ENCODE results near the gene ZNF358. TPM values are rescaled to one million over a fixed set of nuclear protein-coding genes. Genes with fewer than 3 reads are reported as not detected.

The ZNF358 gene
- total RNA-seq, 1 experiment from 2014 or later, result not detected

DNA sequence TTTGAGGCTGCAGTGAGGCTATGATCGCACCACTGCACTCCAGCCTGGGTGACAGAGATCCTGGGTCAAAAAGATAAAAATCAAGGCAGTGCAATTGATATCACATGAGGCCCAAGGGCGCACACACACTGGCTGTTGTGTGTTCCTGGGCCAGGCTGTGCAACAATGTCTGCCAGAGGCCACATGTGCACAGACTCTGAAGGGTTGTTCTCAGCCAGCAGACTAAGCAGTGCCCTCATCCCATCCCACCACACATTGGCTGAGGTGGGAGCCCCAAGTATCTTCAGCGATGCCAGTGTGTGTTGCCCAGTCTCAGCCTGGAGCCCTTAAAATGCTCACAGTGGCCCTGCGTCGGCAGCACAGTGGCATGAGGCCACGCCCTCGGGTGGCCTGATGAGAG, 39.7 kb upstream of the ZNF358 start:
- H3K4me1 ChIP-seq (ENCODE audit: low read length), result peaks cover 3% of the 10 kb centered on the region; the same call in 1 of the 2 replicates
- no peak overlapping the region for H3K9ac ChIP-seq (ENCODE audit: low read length)
- no peaks in the 10 kb centered on the region for H3K9me2 ChIP-seq (replicated peaks; ENCODE audit: insufficient read depth, low read length)

DNA sequence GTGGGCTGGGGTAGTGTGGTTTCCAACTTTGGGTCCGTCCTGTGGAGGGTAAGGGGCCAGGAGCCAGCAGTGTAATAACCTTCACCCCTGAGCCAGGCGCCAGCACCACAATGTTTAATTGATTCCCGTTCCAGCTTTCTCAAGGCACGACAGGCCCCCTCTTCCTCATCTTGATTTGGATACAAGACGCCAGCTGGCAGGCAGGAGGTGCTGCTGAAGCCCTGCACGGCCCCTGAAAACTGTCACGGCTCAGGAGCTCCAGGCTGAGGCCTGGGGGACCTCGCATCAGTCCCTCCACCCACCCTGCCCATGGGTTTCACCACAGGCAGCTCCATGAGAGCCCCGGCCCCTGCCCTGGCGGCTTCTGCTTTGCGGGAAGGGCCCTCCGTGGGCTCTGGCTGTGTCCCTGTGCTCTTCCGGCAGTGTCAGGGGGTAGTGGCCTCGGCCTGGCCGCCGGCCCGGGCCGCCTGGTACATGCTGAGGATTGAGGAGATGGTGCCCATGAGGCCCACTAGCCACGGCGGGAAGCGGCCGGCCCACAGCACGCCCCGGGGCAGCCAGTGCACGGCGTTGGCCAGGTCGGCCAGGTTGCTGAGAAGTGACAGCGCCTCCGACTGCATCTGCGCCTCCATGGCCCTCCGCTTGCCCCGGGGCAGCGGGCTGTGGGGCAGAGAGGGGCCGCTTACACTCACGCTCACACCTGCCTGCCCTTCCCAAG, 39.0 kb upstream of the ZNF358 start:
- H3K9ac ChIP-seq (ENCODE audit: low read length), result no peak overlapping the region
- no peak for DNase-seq
- no peaks in the 10 kb centered on the region for H3K79me2 ChIP-seq (ENCODE audit: low read length)
- H3K27ac ChIP-seq (ENCODE audit: low read length), result no peak overlapping the region
- H3K9me2 ChIP-seq (replicated peaks; ENCODE audit: insufficient read depth, low read length), result no peaks in the 10 kb centered on the region
- no peak overlapping the region for H2AFZ ChIP-seq (ENCODE audit: low read length)
- H3K4me3 ChIP-seq (ENCODE audit: low read length), result no peak overlapping the region
- no peaks in the 10 kb centered on the region for H4K20me1 ChIP-seq (ENCODE audit: insufficient read depth, low read depth, low read length)
- no peaks in the 10 kb centered on the region for H3K36me3 ChIP-seq (ENCODE audit: insufficient read depth, low read length)
- H3K4me2 ChIP-seq (ENCODE audit: low read depth, low read length, poor library complexity, severe bottlenecking), result no peak overlapping the region
- no peaks in the 10 kb centered on the region for H3K9me3 ChIP-seq (ENCODE audit: low read length)
- no peaks in the 10 kb centered on the region for H3K27me3 ChIP-seq (ENCODE audit: low read length)
- H3K4me1 ChIP-seq (ENCODE audit: low read length), result peaks cover 3% of the 10 kb centered on the region; the same call in 1 of the 2 replicates

More for the DNA sequence above, 39.7 kb upstream of the ZNF358 start:
- Histone ChIP-seq H2AFZ (ENCODE audit: low read length) (no peak overlapping the region), H4K20me1 (ENCODE audit: insufficient read depth, low read depth, low read length) (no peaks in the 10 kb centered on the region), H3K36me3 (ENCODE audit: insufficient read depth, low read length) (no peaks in the 10 kb centered on the region), H3K4me3 (ENCODE audit: low read length) (no peak overlapping the region), H3K4me2 (ENCODE audit: low read depth, low read length, poor library complexity, severe bottlenecking) (no peak overlapping the region), H3K27ac (ENCODE audit: low read length) (no peak overlapping the region), H3K27me3 (ENCODE audit: low read length) (no peaks in the 10 kb centered on the region), H3K9me3 (ENCODE audit: low read length) (no peaks in the 10 kb centered on the region), H3K79me2 (ENCODE audit: low read length) (no peaks in the 10 kb centered on the region)
- DNase-seq, result no peak

DNA sequence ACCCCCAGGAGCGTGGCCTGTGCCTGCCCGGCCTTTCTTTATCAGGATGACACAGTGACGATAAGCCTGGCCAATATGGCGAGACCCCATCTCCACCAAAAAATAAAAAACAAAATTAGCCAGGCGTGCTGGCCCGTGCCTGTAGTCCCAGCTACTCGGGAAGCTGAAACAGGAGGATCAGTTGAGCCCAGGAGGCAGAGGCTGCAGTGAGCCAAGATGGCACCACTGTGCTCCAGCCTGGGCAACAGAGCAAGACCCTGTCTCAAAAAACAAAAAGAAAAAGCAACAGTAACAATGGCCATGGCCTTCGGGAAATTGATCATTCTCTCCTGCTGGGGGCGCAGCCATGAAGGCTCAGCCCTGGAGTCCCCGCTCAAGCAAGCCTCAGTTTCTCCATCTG, 38.1 kb upstream of the ZNF358 start:
- H3K4me2 ChIP-seq (ENCODE audit: low read depth, low read length, poor library complexity, severe bottlenecking), result no peak overlapping the region
- H3K4me1 ChIP-seq (ENCODE audit: low read length), result peaks cover 3% of the 10 kb centered on the region; the same call in 1 of the 2 replicates
- no peak overlapping the region for H3K9ac ChIP-seq (ENCODE audit: low read length)

DNA sequence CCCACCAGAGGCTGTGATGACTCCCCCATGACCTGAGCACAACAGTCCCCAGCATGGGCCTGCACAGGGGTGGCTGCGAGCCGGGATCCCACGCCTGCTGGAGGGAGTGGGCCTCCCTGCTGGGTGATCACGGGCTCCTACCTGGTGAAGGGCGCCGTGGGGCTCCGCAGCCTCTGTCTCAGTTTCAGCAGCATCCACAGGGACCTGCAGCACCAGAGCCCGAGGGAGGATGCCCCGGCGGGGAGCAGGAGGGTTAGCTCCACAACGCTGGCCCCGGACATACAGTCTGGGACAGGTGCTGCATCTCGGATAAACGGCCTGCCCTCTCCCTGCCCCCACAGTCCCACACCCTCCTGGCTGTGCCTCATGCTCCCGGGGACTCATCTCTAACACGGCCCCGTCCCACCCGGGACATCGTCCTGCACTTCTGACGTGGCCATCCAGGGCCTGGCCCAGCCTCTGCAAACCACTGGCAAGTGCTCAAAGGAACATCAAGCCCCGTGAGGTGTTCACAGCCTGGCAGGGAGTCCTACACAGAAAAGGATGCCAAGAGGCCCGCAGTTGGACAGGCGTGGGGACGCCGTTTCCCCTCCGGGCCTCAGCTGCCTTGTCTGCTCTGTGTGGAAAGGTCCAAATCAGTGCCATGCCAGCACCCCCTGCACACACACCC, 37.6 kb upstream of the ZNF358 start:
- no peak overlapping the region for H2AFZ ChIP-seq (ENCODE audit: low read length)
- H3K27ac ChIP-seq (ENCODE audit: low read length), result no peak overlapping the region
- H3K36me3 ChIP-seq (ENCODE audit: insufficient read depth, low read length), result no peaks in the 10 kb centered on the region
- no peaks in the 10 kb centered on the region for H4K20me1 ChIP-seq (ENCODE audit: insufficient read depth, low read depth, low read length)
- H3K9ac ChIP-seq (ENCODE audit: low read length), result no peak overlapping the region
- no peaks in the 10 kb centered on the region for H3K27me3 ChIP-seq (ENCODE audit: low read length)
- no peak overlapping the region for H3K4me3 ChIP-seq (ENCODE audit: low read length)
- H3K79me2 ChIP-seq (ENCODE audit: low read length), result no peaks in the 10 kb centered on the region
- no peaks in the 10 kb centered on the region for H3K9me3 ChIP-seq (ENCODE audit: low read length)
- no peaks in the 10 kb centered on the region for H3K4me1 ChIP-seq (ENCODE audit: low read length)
- DNase-seq, result no peak
- H3K4me2 ChIP-seq (ENCODE audit: low read depth, low read length, poor library complexity, severe bottlenecking), result no peak overlapping the region
- no peaks in the 10 kb centered on the region for H3K9me2 ChIP-seq (replicated peaks; ENCODE audit: insufficient read depth, low read length)

More for the DNA sequence above, 38.1 kb upstream of the ZNF358 start:
- Histone ChIP-seq H4K20me1 (ENCODE audit: insufficient read depth, low read depth, low read length) (no peaks in the 10 kb centered on the region), H2AFZ (ENCODE audit: low read length) (no peak overlapping the region), H3K9me2 (replicated peaks; ENCODE audit: insufficient read depth, low read length) (no peaks in the 10 kb centered on the region), H3K27me3 (ENCODE audit: low read length) (no peaks in the 10 kb centered on the region), H3K36me3 (ENCODE audit: insufficient read depth, low read length) (no peaks in the 10 kb centered on the region), H3K9me3 (ENCODE audit: low read length) (no peaks in the 10 kb centered on the region), H3K79me2 (ENCODE audit: low read length) (no peaks in the 10 kb centered on the region), H3K27ac (ENCODE audit: low read length) (no peak overlapping the region), H3K4me3 (ENCODE audit: low read length) (no peak overlapping the region)
- no peak for DNase-seq

DNA sequence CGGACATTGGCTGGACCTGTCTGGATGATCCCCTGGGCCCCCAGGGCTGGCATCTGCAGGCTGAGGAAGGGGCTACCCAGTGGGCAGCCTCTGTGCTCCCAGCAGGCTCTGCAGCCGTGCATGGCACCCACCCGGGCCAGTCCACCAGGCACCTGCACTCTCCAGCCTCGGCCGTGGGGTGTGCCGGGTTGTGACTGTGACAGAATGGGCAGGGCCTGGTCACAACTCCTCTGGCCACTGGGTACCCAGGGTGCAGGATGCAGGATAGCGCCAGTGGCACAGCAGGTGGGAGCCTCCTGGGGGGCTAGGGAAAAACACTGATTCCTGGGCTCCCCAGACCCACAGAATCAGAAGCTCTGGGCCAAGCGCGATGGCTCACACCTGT, 37.1 kb upstream of the ZNF358 start:
- H3K4me1 ChIP-seq (ENCODE audit: low read length), result no peaks in the 10 kb centered on the region
- DNase-seq, result no peak
- H3K27me3 ChIP-seq (ENCODE audit: low read length), result no peaks in the 10 kb centered on the region
- no peaks in the 10 kb centered on the region for H3K9me2 ChIP-seq (replicated peaks; ENCODE audit: insufficient read depth, low read length)
- H3K9me3 ChIP-seq (ENCODE audit: low read length), result no peaks in the 10 kb centered on the region
- no peak overlapping the region for H3K4me3 ChIP-seq (ENCODE audit: low read length)
- no peaks in the 10 kb centered on the region for H4K20me1 ChIP-seq (ENCODE audit: insufficient read depth, low read depth, low read length)
- no peak overlapping the region for H3K27ac ChIP-seq (ENCODE audit: low read length)
- H3K4me2 ChIP-seq (ENCODE audit: low read depth, low read length, poor library complexity, severe bottlenecking), result no peak overlapping the region
- H3K36me3 ChIP-seq (ENCODE audit: insufficient read depth, low read length), result no peaks in the 10 kb centered on the region
- no peak overlapping the region for H2AFZ ChIP-seq (ENCODE audit: low read length)
- no peak overlapping the region for H3K9ac ChIP-seq (ENCODE audit: low read length)
- no peaks in the 10 kb centered on the region for H3K79me2 ChIP-seq (ENCODE audit: low read length)

DNA sequence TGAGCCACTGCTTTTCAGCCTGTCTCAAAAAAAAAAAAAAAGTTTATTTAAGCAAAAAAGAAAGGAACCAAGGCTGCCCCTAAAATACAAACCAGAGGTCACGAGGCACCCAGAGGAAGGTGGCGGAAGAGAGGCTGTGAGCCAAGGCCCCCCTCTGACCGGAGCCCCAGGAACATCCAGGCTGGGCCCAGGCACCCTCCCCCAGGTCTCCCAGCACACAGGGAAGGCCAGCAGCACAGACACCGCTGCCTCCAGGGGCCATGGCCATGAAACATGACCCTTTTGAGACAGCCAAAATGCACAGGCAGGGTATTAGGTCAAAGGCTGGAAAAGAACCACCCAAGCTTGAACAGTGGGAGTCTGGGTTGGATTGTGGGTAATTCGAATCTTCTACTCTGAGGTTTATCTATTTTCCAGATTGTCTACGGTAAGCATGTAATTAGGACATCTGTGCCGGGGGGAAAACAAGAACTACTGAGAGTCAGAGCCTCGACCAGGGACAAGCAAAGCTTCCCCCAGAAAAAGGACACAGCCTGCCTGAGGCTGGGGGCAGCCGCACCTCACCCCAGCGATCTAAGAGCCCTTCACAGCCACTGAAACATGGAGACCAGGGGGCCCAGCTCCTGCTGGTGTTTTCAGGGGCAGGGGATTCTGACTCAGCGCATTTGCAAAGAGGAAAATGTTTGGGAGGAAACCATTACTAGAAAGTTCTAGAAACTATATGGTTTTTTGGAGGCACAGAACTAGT, 35.5 kb upstream of the ZNF358 start:
- Histone ChIP-seq H4K20me1 (ENCODE audit: insufficient read depth, low read depth, low read length) (no peaks in the 10 kb centered on the region), H3K27me3 (ENCODE audit: low read length) (no peaks in the 10 kb centered on the region), H3K4me1 (ENCODE audit: low read length) (no peaks in the 10 kb centered on the region), H3K4me3 (ENCODE audit: low read length) (no peak overlapping the region), H3K9me2 (replicated peaks; ENCODE audit: insufficient read depth, low read length) (no peaks in the 10 kb centered on the region), H3K27ac (ENCODE audit: low read length) (no peak overlapping the region), H3K9ac (ENCODE audit: low read length) (no peak overlapping the region), H3K36me3 (ENCODE audit: insufficient read depth, low read length) (no peaks in the 10 kb centered on the region), H3K9me3 (ENCODE audit: low read length) (no peaks in the 10 kb centered on the region), H2AFZ (ENCODE audit: low read length) (no peak overlapping the region), H3K4me2 (ENCODE audit: low read depth, low read length, poor library complexity, severe bottlenecking) (no peak overlapping the region), H3K79me2 (ENCODE audit: low read length) (no peaks in the 10 kb centered on the region)
- DNase-seq, result no peak

DNA sequence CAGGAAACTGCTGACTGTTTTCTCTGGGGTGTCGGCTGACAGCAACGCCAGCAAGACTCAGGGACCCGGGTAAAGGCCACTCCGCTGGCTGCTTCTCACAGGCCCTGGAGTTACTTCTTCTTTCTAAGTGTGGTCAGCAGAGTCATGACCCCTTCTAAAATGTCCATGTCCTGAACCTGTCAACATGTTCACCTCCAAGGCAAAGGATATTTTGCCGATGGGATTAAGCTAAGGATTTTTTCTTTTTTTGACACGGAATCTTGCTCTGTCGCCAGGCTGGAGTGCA, 35.0 kb upstream of the ZNF358 start:
- no peak overlapping the region for H3K4me2 ChIP-seq (ENCODE audit: low read depth, low read length, poor library complexity, severe bottlenecking)
- H3K27me3 ChIP-seq (ENCODE audit: low read length), result no peaks in the 10 kb centered on the region
- no peak overlapping the region for H3K9ac ChIP-seq (ENCODE audit: low read length)
- H3K4me1 ChIP-seq (ENCODE audit: low read length), result no peaks in the 10 kb centered on the region
- no peaks in the 10 kb centered on the region for H4K20me1 ChIP-seq (ENCODE audit: insufficient read depth, low read depth, low read length)
- H3K4me3 ChIP-seq (ENCODE audit: low read length), result no peak overlapping the region
- no peaks in the 10 kb centered on the region for H3K79me2 ChIP-seq (ENCODE audit: low read length)
- no peaks in the 10 kb centered on the region for H3K9me3 ChIP-seq (ENCODE audit: low read length)
- DNase-seq, result no peak
- H3K27ac ChIP-seq (ENCODE audit: low read length), result no peak overlapping the region
- no peaks in the 10 kb centered on the region for H3K9me2 ChIP-seq (replicated peaks; ENCODE audit: insufficient read depth, low read length)
- H2AFZ ChIP-seq (ENCODE audit: low read length), result no peak overlapping the region
- H3K36me3 ChIP-seq (ENCODE audit: insufficient read depth, low read length), result no peaks in the 10 kb centered on the region

DNA sequence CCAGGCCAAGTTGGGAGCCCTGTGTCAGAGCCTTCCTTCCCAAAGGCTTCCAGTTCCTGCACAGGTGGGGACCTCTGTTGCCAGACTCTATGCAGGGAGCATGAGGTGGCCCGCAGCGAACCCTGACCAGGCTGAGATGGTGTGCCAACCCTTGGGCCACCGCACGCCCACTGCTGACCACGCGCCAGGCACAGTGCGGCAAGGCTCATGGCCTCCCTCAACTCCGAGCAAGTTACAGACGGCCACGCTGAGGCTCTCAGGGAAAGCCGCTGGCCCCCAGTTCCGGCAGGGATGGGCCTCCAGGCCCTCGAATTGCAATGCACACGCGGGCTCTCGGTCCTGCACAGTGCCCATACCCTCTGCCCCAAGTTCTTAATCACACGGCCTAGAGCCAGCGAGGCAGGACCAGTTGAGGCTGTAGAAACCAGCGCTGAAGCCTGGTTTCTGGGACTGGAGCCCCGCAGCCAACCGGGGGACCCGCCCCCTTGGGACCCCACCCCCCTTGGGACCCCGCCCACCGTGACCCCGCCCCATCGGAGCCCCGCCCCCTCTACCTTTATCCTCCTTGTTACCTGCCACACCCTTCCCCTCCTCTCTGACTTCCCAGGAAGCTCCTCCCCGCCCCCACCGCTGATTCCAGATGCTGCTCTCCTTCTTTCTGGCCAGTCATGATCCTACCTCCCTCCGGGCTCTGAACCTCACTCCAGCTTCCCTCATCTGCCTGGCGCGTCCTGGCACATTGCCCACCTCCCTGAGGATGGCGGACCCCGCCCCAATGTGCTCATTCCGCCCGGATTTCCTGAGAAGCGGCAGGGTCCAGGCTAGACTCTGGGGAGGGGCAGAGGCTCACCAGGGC, 33.1 kb upstream of the ZNF358 start:
- no peaks in the 10 kb centered on the region for H3K4me1 ChIP-seq (ENCODE audit: low read length)
- H3K9me2 ChIP-seq (replicated peaks; ENCODE audit: insufficient read depth, low read length), result no peaks in the 10 kb centered on the region
- H3K9me3 ChIP-seq (ENCODE audit: low read length), result no peaks in the 10 kb centered on the region
- no peaks in the 10 kb centered on the region for H3K79me2 ChIP-seq (ENCODE audit: low read length)
- no peaks in the 10 kb centered on the region for H4K20me1 ChIP-seq (ENCODE audit: insufficient read depth, low read depth, low read length)
- H3K4me3 ChIP-seq (ENCODE audit: low read length), result no peak overlapping the region
- no peak for DNase-seq
- H3K36me3 ChIP-seq (ENCODE audit: insufficient read depth, low read length), result no peaks in the 10 kb centered on the region
- no peak overlapping the region for H3K27ac ChIP-seq (ENCODE audit: low read length)
- H3K27me3 ChIP-seq (ENCODE audit: low read length), result no peaks in the 10 kb centered on the region
- H3K4me2 ChIP-seq (ENCODE audit: low read depth, low read length, poor library complexity, severe bottlenecking), result no peak overlapping the region
- no peak overlapping the region for H2AFZ ChIP-seq (ENCODE audit: low read length)
- no peak overlapping the region for H3K9ac ChIP-seq (ENCODE audit: low read length)

Data from Karpas-422 (cell line).